Smooth muscle cell of the brain vasculature (primary cell): Measurements from ENCODE around the gene SEC63.
A peak's percentile ranks its signal among the peaks of the same experiment; 100 is the strongest.
"Not testable (repeated sequence)": the region's sequence is repeated elsewhere in the genome, so short reads cannot be mapped to it uniquely, and the experiment has no call there.

Experiments used
- DNase-seq: peaks from one replicate; pipeline ENCODE4 v3.0.0-alpha.2; 2012; ENCODE audit warnings: low read depth, low spot score

SEC63 gene, protein sequence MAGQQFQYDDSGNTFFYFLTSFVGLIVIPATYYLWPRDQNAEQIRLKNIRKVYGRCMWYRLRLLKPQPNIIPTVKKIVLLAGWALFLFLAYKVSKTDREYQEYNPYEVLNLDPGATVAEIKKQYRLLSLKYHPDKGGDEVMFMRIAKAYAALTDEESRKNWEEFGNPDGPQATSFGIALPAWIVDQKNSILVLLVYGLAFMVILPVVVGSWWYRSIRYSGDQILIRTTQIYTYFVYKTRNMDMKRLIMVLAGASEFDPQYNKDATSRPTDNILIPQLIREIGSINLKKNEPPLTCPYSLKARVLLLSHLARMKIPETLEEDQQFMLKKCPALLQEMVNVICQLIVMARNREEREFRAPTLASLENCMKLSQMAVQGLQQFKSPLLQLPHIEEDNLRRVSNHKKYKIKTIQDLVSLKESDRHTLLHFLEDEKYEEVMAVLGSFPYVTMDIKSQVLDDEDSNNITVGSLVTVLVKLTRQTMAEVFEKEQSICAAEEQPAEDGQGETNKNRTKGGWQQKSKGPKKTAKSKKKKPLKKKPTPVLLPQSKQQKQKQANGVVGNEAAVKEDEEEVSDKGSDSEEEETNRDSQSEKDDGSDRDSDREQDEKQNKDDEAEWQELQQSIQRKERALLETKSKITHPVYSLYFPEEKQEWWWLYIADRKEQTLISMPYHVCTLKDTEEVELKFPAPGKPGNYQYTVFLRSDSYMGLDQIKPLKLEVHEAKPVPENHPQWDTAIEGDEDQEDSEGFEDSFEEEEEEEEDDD

DNA sequence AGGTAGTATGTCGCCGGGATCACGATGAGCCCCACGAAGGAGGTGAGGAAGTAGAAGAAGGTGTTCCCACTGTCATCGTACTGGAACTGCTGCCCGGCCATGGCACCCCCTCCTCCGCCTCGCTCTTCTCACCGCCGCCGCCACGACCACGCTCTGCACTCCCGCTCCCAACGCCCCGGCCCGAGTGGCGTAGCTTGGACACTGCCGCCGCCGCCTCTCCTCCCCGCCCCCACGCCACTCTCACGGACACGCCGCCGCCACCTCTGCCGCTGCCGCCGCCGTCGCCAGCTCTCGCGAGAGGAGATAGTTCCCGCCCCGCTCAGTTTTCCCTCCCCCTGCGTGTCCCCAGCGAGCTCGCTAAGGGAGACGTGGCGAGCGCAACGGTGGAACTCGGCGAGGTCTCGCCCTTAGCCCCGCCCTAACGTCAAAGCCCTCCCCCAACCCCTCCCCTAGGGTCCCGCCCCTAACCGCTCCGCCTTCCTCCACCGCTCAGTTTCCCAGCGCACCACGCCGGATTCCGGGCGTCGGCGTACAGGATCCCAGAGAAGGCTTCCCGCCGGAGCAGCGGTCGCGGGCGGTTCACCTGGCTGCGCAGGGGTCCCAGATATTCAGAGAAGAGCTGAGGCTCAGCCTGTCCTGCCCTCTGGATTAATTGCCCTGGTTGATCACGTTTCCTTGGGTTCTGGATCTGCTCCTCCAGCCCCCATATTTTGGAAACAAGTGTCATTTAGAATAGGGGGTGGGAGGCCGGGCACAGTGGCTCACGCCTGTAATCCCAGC, at the start of gene SEC63:
TSS of gene SEC63 (minus strand) at position 300 of the 780 bp plus-strand sequence. CDS start at position 101, 199 bp downstream.
- peak; percentile 87 for DNase-seq

DNA sequence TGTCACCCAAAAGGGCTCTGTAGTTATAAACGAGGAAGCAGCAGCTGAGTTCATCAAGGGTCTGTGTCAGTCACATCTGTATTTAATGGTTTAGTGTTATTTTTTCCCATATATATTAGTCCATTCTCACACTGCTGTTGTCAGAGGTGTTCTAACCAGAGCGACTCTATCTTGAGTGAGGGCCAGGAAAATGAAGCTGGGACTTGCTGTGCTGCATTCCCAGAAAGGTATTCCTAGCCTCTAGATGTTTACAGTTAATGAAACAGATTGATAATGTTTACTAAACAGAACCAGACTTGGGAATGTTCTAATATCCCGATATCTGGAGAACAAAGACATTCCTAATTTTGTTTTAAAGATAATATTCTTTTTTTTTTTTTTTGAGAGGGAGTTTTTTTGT, 48.0 kb upstream of the SEC63 start:
- no peak for DNase-seq

DNA sequence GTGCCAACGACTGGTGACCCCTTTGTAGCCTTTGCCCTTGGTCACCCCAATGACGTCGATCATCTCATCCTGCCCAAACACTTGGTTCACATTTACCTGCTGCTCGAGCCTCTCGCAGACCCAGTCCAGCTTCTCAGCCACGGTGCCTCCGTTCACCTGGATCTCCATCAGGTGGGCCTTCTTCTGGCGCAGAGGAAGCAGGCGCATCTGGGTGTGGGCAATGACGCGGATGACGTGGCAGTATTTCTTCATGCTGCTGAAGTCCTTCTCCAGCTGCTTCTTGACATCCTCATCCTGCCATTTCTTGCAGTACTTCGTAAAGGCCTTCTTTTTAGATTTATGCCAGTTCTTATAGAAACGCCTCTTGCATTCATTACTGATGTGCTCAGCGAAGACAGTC, 46.9 kb upstream of the SEC63 start:
- no peak for DNase-seq

DNA sequence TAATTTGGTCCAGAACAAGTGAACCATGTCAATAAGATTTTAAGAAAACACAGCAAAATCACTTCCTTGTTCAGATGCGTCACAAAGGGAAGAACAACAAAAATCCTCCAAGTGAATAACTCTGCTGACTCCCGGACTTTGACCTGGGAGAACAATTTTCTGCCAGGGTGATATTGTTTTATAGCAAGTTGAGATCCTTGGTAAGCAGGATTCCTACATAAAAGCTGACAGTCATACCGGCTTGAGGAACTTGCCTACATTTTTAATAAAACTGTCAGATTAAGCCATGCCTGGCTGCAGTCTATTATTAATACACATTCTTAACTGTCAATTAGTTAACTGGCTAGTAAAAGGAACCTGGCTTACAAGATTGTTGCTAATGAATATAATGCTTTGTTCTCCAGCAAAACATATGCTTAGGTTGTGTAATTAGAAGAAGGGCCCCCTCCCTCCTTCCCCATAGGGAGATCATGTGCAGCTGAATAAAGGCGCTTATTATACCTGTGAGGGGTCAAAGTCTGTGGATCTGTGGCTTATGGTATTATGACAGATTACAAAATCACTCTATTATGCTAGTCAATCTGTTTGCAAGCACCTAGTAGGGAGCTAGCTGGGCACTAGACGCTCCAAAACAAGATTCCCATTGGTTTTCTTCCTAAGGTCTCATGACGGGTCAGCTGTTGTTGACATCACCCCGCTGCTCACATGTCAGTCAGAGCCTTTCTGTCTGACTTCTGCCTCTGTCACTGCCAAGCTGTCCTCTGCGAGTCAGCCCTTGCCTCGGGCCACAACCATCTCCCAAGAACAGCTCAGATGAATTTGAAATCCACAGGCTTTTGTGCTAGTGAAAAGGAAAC, 44.6 kb upstream of the SEC63 start:
- DNase-seq: no peak

DNA sequence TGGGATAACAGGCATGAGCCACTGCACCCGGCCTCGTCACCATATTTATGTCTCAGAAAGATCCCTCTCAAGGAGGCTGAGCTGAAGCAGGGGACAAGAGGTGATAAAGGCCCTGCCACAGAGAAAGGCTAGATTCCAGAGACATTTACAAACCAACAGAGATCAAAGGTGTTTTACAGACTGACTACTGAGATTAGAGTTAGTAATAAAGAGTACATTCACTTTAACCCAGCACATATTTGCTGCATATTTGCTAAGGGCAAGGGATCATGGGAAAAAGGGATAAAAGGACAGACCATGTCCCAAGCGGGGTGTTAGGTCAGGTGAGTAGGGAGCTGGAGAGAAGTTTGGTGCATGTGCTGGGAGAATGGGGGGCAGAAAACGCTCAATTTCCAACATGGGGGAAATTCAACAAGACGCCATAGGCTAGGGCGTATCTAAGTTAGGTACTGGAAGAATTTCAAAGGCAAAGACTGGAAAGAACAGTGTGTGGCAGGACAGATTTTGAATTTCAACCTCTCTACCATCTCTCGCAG, 43.8 kb upstream of the SEC63 start:
- no peak for DNase-seq

DNA sequence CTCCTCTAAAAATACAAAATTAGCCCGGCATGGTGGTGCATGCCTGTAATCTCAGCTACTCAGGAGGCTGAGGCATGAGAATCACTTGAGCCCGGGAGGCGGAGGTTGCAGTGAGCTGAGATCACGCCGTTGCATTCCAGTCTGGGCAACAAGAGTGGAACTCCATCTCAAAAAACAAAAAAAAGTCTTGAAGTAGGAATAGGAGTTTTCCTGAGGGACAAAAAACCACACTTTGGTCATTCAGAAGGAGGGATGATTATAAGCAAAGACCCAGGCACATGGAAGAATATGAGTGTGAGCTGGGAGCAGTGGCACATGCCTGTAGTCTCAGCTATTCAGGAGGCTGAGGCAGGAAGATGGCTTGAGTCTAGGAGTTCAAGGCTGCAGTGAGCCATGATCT, 42.3 kb upstream of the SEC63 start:
- DNase-seq: not testable (repeated sequence)

DNA sequence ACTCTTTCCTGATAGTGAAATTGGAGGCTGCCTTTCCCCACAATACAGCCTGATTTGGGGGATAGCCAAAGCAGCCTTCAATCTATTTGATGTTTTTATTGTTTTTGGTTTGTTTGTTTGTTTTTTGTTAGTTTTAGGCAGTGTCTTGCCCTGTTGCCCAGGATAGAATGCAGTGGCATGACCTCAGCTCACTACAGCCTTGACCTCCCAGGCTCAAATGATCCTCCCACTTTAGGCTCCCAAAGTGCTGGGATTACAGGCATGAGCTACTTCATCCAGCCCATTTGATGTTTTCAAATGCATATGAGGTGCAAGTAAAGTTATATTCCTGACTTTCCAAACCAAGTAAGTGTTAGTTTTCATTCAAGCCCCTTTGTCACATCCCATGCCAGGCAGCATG, 41.3 kb upstream of the SEC63 start:
- DNase-seq: no peak

DNA sequence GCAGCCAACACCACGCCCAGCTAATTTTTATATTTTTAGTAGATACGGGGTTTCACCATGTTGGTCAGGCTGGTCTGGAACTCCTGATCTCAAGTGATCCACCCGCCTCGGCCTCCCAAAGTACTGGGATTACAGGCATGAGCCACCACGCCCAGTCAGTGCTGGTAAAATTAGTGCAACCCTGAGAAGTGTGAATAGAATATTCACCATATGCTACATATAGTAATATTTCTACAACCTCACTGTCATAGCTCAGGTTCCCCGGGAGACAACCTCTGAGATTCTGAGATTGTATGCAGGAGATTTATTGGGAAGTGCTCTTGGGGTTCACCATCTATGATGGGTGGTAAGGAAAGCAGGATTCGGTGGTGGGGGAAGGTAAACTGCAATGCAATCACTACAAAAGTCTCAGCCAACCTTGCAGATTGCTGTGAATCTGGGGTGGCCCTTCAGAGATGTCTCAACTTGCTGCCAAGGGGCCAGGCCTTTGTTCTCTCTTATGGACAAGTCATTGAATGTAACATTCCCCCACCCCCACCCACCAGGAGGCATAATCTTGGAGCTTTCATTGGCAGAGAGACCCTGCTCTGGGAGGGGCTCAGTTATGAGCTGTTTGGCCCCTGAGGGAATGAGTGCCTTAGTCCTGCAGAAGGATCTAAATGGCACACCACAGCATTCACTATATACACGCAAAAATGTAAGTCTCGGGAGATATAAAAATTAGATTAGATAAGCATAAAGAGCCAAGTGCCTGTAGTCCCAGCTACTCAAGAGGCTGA, 34.0 kb upstream of the SEC63 start:
- no peak for DNase-seq

DNA sequence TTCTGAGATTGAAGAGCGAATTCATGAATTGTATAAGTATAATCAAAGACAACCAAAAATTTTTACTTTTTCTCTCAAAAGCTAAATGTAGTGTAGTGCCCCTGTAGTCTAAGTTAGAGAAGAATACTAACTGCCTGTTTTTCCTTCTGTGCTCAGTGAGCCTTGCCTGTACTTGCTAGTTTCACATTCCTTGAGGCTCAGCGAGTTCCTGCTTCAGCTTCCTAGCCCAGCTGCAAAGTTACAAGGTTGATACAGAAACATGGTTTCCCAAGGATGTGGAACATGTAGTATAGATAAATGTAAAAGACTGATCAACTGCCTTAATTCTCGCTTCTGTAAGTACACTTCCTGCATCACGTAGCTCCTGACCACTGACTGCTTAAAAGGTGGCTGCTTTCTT, 33.1 kb upstream of the SEC63 start:
- no peak for DNase-seq

DNA sequence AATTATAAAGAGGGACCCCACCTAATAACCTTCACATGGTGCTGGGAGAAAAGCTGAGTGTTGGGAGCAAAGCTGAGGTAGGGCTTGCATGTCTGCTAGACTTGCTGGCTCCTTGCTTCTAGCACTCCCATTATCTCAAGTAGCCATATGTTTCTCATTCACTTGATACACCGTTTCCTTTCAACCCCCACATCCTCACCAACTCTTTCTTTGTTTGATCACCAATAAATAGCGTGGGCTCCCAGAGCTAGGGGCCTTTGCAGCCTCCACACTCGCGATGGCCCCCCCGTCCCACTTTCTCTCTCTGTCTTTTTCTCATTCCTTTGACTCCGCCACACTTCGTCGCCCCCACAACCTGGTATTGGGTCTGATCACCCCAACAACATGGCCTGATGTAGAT, 32.6 kb upstream of the SEC63 start:
- not testable (repeated sequence) for DNase-seq

DNA sequence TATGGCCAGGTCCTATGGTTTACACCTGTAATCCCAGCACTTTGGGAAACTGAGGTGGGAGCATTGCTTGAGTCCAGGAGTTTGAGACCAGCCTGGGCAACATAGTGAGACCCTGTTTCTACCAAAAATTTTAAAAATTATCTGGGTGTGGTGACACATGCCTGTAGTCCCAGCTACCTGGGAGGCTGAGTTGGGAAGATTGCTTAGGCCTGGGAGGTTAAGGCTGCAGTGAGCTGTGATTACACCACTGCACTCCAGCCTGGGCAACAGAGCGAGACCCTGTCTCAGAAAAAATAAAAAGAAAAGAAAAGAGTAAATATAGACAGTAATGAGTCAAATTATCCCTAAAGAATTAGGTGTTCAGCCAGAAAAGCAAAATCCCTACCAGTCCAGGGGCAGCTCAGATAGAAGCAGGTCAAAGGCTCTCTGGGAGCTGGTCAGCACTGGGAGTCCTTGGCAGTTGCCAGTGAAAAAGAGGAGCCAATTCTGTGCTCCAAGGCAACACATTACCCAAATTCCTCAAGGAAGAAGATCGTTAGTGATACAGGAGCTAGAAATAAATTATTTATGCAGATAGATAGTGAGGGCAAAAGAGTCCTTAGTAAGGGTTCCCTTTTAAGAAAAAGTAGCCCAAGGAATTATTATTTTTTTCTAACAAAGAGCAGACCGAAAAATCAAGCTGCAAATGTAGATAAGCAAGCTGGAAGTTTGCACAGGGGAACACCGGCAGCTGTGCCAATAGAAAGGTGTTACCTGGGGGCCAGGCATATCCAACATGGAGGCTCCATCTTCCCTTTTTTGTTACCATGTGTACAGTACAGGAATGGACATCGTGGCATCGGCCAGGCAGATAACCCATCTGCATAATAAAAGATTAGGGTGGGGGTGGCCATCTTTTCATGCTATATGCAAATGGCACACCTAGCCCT, 31.4 kb upstream of the SEC63 start:
- no peak for DNase-seq

DNA sequence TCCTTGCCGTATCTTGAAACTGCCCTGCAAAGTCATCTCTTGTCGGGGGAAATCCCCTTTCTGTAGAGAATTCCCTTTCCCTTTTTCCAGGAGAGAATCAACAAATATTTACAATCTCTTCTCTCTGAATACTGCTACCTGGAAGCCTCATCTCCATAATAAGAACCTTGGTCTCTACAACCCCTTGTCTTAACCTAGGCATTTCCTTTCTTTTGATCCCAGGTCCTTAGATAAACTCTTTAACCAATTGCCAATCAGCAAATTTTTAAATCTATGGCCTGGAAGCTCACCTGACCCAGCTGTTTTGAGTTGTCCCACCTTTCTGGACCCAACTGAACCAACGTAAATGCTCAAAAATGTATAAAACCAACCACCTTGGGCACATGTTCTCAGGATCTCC, 30.6 kb upstream of the SEC63 start:
- no peak for DNase-seq

DNA sequence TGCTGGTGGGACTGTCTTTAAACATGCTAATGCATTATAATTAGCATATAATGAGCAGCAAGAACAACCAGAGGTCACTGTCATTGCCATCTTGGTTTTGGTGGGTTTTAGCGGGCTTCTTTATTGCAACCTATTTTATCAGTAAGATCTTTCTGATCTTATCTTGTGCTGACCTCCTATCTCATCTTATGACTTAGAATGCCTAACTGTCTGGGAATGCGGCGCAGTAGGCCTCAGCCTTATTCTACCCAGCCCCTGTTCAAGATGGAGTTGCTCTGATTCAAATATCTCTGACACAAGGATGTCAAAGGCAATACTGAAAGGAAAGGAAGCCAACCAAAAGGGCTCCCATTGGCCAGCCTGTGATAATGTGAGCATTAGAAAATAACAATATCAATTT, 29.8 kb upstream of the SEC63 start:
- DNase-seq: no peak

DNA sequence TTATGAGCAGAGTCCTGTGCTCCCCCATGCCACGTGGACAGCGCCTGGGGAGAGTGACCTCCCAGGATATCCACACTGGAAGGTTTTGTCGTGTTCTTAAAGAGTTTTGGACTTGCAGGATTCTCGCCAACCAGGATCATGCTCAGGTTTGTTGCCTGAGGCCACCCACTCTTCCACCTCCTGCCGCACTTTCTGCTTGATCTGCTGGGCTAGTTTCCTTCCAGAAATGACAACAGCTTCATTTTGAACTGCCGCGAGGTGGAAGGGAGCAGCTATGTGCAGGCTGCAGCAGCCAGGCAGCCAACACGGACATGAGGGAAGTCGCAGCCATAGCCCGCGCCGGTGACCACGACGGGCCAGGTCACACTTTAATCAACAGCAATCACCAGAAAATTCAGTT, 27.7 kb upstream of the SEC63 start:
- no peak for DNase-seq

DNA sequence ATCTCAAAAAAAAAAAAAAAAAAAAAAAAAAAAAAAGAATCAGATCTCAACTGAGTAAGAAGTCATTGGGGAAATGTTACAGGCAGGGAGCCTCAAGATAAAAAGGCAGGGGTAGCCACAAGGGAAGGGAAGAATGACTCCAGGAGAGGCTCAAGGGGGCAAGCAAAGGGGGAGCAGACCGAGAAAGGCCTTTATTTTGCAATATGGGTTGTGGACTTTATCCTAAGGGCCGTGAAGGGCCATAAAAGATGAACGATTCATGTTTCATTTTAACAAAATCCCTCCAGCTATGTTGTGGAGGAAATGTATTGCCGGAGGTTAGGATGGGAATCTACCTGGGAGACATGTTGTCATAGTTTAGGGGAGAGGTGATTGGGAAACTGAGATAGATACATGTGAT, 25.8 kb upstream of the SEC63 start:
- DNase-seq: no peak

DNA sequence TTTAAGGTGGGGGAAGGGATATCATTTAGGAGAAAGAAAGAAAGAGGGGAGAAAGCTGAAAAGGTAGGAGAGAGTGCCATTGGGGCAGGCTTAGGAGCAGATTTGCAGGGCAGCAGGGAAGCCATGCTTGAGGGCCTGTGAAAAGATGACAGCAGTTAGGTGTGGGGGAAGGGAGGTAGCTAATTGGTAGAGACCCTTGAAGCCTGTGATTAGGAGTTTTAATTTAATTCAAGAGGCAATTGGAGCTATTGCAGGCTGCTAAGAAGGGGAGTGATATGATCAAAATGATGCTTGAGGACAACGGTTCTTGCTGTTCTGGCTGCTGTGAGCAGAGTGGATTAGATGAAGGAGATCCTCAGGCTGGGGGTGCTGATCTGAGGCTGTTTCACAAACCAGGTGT, 24.5 kb upstream of the SEC63 start:
- no peak for DNase-seq

DNA sequence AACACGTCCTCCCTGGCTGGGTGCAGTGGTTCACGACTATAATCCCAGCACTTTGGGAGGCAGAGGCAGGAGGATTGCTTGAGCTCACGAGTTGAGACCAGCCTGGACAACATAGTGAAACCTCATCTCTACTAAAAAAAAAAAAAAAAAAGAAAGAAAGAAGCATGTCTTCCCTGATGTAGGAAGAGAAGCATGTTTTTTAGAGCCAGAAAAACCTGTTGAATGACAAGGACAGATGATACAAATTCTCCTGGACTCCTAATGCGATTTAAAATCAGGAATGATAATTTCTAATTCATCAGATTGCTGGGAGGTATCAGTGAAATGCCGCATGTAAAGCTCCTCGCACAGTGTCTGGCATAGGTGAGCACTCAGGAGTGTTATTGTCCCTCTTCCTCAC, 23.7 kb upstream of the SEC63 start:
- DNase-seq: no peak

DNA sequence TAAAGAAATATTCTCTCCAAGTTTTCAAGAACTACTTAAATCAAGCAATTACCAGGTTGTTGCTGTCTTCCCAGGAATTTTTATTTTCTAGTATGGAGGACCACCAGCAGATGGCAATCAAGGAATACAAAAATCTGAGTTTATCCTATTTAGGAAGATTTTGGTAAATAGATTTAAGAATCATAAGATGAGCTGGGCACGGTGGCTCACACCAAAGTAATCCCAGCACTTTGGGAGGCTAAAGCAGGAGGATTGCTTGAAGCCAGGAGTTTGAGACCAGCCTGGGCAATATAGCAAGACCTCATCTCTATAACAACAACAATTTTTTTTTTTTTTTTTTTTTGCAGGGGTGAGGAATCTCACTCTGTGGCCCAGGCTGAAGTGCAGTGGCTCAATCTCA, 19.3 kb upstream of the SEC63 start:
- no peak for DNase-seq

DNA sequence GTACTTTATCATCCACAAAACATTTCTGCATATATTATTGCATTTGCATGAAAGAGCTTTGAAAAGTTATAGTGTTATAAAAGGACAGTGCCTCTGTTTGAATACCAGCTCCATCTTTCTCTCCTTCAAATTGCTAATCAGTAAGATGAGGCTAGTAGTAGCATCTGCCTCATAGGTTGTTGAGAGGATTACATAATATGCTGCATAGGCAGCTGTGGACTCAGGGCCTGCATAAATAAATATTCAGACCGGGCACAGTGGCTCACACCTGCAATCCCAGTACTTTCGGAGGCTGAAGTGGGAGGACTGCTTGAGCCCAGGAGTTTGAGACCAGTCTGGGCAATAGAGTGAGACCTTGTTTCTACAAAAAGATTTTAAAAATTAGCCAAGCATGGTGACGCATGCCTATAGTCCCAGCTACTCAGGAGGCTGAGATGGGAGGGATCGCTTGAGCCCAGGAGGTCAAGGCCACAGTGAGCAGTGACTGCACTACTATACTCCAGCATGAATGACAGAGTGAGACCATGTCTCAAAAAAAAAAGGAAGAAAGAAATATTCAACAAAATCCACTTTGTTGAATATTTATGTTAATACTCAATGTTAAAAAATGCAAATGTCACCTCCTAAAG, 18.3 kb upstream of the SEC63 start:
- no peak for DNase-seq
